Muscle layer of duodenum (tissue), 2 donors: ENCODE data around the gene NOVA1.

Experiments used
- H3K27ac ChIP-seq: one replicate; pipeline ENCODE4 v1.7.0; 2013; ENCODE audit warnings: mild to moderate bottlenecking, low read length
- H3K27me3 ChIP-seq: one replicate; pipeline ENCODE4 v1.7.0; 2013; ENCODE audit warnings: low read depth, mild to moderate bottlenecking, control low read depth, low read length
- H3K36me3 ChIP-seq, 2 donors: one replicate each; pipeline ENCODE4 v1.7.0; 2013; ENCODE audit warnings: low read length in 2 of 2, control low read depth in 1 of 2, mild to moderate bottlenecking in 1 of 2; ENCODE audit not compliant: insufficient read depth in 2 of 2, control insufficient read depth in 1 of 2
- H3K4me1 ChIP-seq, 2 donors: one replicate each; pipeline ENCODE4 v1.7.0; 2013; ENCODE audit warnings: low read length in 2 of 2, mild to moderate bottlenecking in 2 of 2, control low read depth in 1 of 2, moderate library complexity in 1 of 2; ENCODE audit not compliant: insufficient read depth in 2 of 2, control insufficient read depth in 1 of 2
- H3K4me3 ChIP-seq, 2 donors: one replicate each; pipeline ENCODE4 v1.7.0; 2013; ENCODE audit warnings: low read length in 2 of 2, low read depth in 1 of 2, mild to moderate bottlenecking in 1 of 2
- H3K9me3 ChIP-seq, 2 donors: one replicate each; pipeline ENCODE4 v1.7.0; 2013; ENCODE audit warnings: low read length in 2 of 2, control low read depth in 1 of 2, mild to moderate bottlenecking in 1 of 2; ENCODE audit not compliant: control insufficient read depth in 1 of 2
- donor health status: healthy.

Gene NOVA1

DNA sequence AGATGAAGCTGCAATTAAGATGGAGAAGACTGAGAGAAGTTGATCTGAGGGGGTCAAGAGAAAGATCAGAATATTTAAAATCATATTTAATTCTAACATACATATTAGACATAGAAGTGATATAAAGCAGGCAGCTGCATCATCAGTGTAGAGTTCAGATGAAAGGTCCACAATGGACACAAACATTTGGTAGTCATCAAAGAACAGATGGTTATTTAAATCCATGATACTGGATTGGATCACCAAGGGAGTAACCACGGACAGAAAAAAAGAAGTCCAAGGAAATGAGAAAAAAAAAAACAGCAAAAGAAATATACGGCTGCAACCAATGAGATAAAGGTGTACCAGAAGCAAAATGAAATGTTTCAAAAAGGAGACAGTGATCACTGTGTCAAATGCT, 20.1 kb downstream of the NOVA1 start:
- H3K4me3 ChIP-seq, result no peak overlapping the region
- no peak overlapping the region for H3K27ac ChIP-seq
- no peaks in the 10 kb centered on the region for H3K9me3 ChIP-seq

DNA sequence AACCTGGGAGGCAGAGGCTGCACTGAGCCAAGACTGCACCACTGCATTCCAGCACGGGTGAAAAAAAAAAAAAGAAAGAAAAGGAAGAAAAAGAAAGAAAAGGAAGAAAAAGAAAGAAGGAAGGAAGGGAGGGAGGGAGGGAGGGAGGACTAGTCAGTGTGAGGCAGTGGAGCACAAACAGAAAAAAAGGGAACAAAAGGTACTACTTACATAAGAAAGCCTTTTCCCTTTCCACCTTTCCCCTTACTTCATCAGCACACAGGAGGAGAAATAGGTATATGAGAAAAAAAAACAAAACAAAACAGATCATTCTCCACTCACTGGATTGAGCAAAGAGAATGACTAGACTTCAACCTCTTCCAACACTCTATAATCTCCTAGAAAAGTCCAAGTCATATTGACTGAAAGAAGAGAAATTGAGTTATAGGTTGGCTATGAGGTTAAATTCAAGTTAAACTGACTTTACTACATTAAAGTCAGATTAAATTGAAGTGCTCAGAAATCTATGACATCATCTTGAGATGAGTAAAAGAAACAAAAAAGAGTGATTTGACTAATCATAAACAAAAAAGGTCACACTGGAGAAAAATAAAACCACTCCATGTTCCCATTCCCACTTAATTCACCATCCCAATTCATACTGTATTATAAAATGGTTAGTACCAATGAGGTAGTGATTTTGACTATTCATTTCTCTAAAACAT, 43.6 kb downstream of the NOVA1 start:
- Histone ChIP-seq H3K27me3 (no peaks in the 10 kb centered on the region), H3K36me3 (no peaks in the 10 kb centered on the region), H3K27ac (no peak overlapping the region), H3K4me3 (no peak overlapping the region), H3K9me3 (no peaks in the 10 kb centered on the region), H3K4me1 (no peaks in the 10 kb centered on the region)

More for the DNA sequence above, 20.1 kb downstream of the NOVA1 start:
- Histone ChIP-seq H3K27me3 (no peaks in the 10 kb centered on the region), H3K36me3 (no peaks in the 10 kb centered on the region), H3K4me1 (no peaks in the 10 kb centered on the region)

- no peak overlapping the region for H3K4me3 ChIP-seq
- H3K27ac ChIP-seq, result no peak overlapping the region
Measured at GRCh38 chr14:26549571-26549970, 48.3 kb downstream of the NOVA1 start.

DNA sequence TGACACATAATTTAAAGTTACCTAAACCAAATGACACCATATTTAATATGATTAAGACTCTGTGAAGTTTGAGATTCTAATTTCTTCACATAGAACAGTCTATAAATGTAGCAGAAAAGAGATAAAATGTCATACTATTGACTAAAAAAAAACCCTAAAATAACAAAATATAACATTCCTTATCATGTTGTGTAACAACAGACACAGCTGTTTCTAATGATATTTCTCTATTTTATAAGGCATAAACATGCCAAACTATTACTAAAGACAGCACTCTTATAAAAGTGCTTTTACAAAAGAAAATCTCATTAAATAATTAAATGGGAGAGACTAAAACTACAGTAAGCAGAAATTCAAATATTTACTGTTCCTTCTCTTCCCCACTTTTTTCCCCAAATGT, 49.4 kb downstream of the NOVA1 start:
- Histone ChIP-seq H3K4me3 (no peak overlapping the region), H3K36me3 (no peaks in the 10 kb centered on the region), H3K27ac (no peak overlapping the region), H3K9me3 (no peaks in the 10 kb centered on the region), H3K27me3 (no peaks in the 10 kb centered on the region), H3K4me1 (no peaks in the 10 kb centered on the region)

More at GRCh38 chr14:26549571-26549970, 48.3 kb downstream of the NOVA1 start:
- H3K27me3 ChIP-seq, result no peaks in the 10 kb centered on the region
- H3K4me1 ChIP-seq, result no peaks in the 10 kb centered on the region
- no peaks in the 10 kb centered on the region for H3K9me3 ChIP-seq
- H3K36me3 ChIP-seq, result no peaks in the 10 kb centered on the region

DNA sequence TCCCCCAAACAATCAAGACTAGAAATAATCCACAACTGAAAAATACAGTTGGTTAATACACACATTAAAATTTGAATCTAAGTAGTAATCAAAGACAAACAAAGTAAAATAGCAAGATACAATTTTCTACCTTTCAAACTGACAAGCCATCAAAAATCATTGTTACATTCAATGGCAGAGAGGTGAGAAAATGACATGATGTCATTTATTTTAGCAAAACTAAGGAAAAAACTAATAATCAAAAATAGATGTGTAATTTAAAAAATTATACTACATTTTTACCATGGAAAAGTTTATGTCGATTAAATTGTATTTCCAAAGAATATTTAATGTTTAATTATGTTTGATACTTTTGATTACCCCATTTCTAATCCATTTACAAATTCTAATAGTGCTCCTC, 59.7 kb downstream of the NOVA1 start:
- Histone ChIP-seq H3K9me3 (no peaks in the 10 kb centered on the region), H3K4me3 (no peak overlapping the region), H3K4me1 (no peaks in the 10 kb centered on the region), H3K27ac (no peak overlapping the region), H3K36me3 (no peaks in the 10 kb centered on the region), H3K27me3 (no peaks in the 10 kb centered on the region)

GRCh38 chr14:26531894-26532293, 65.9 kb downstream of the NOVA1 start:
- peaks cover 0 to under 1% of the 10 kb centered on the region in 2 donors for H3K4me1 ChIP-seq
- no peaks in the 10 kb centered on the region for H3K9me3 ChIP-seq
- H3K27me3 ChIP-seq, result no peaks in the 10 kb centered on the region
- H3K4me3 ChIP-seq, result no peak overlapping the region
- no peaks in the 10 kb centered on the region for H3K36me3 ChIP-seq
- H3K27ac ChIP-seq, result no peak overlapping the region

DNA sequence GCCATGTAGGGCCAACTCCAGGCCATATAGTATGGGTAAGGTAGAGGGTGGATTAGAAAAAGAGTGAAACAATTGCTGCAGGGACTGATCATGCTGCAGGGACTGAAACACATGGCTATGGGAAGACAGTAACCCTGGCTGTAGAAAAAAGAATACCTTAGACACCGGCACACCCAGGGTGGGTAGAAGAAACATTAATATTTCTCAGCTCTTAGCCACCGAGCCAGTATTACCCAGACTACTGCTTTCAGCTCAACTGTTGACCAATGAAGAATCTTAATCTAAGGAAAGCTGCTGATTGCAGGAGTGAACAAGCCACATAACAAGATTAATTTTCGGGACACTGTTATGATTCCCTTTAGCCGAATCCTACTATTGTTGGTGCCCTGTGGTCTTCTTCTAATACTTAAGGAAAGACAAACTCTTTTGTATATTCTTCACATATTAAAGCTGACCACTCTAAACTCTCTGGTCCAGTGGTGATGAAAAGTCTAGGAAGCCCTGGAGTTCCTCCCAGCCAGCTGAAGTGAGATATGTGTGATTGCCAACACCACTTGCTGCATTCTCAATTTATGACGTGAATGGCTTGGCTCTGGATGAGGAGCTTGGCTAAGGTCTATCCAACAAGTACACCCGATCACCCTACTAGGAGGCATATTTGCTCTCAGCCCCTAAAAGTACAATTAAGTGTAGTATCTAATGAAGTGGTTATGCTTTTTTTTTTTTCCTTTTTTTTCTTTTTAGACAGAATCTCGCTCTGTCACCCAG, 69.2 kb downstream of the NOVA1 start:
- H3K36me3 ChIP-seq, result no peaks in the 10 kb centered on the region
- peaks cover 0 to 6% of the 10 kb centered on the region in 2 donors for H3K4me1 ChIP-seq
- H3K9me3 ChIP-seq, result no peaks in the 10 kb centered on the region
- H3K27me3 ChIP-seq, result no peaks in the 10 kb centered on the region
- H3K27ac ChIP-seq, result no peak overlapping the region
- H3K4me3 ChIP-seq, result no peak overlapping the region

DNA sequence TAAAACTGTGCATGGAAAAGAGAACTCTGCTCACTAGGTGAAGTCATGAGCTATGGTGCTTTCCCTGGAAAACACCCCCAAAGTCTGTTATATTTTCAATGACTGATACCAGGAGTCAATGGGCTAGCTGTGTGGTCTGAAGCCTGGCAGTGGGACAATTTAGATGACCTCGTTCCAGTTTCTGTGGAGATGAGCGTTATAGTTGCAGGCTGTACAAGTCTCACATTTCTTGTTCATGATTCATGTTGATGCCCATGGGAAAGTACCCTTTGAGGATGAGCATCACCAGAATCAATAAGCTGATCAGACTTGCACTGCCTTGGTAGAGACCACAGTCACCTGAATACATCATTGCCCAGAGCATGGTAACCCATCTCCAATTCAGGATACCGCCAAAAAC, 70.7 kb downstream of the NOVA1 start:
- H3K9me3 ChIP-seq, result no peaks in the 10 kb centered on the region
- H3K27ac ChIP-seq, result no peak overlapping the region
- no peaks in the 10 kb centered on the region for H3K36me3 ChIP-seq
- H3K4me3 ChIP-seq, result no peak overlapping the region
- peaks cover 0 to 14% of the 10 kb centered on the region in 2 donors for H3K4me1 ChIP-seq
- no peaks in the 10 kb centered on the region for H3K27me3 ChIP-seq

GRCh38 chr14:26526137-26526536, 71.7 kb downstream of the NOVA1 start:
- Histone ChIP-seq H3K27me3 (no peaks in the 10 kb centered on the region), H3K9me3 (no peaks in the 10 kb centered on the region), H3K27ac (no peak overlapping the region), H3K4me3 (no peak overlapping the region), H3K4me1 (peaks cover 0 to 18% of the 10 kb centered on the region in 2 donors), H3K36me3 (no peaks in the 10 kb centered on the region)

DNA sequence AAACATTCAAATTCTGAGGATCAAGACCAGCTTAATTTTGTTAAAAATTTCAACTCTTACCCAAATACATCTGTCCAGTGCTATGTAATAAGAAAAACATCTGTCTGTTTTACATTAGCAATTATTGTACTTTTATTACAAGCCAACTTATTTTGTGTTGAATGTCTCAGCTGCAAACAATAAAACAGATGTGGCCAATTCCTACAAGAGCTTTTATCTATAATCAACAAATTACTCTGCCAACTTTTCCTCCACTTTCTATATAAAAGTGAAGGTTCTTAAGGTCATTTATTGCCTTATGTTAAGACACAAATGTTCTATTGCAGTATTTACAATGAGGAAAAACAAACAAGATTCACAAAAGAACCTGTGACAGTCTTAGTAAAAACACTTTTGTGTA, 72.7 kb downstream of the NOVA1 start:
- Histone ChIP-seq H3K4me1 (peaks cover 0 to 18% of the 10 kb centered on the region in 2 donors), H3K27ac (no peak overlapping the region), H3K36me3 (no peaks in the 10 kb centered on the region), H3K27me3 (no peaks in the 10 kb centered on the region), H3K9me3 (no peaks in the 10 kb centered on the region), H3K4me3 (no peak overlapping the region)

- no peak overlapping the region for H3K27ac ChIP-seq
- no peaks in the 10 kb centered on the region for H3K36me3 ChIP-seq
- no peaks in the 10 kb centered on the region for H3K27me3 ChIP-seq
Measured at GRCh38 chr14:26522967-26523366, 74.9 kb downstream of the NOVA1 start.

More at GRCh38 chr14:26522967-26523366, 74.9 kb downstream of the NOVA1 start:
- Histone ChIP-seq H3K4me1 (peaks cover 0 to 18% of the 10 kb centered on the region in 2 donors), H3K4me3 (no peak overlapping the region), H3K9me3 (no peaks in the 10 kb centered on the region)
